Measurements from ENCODE around the gene FSD1. TPM values are rescaled to one million over a fixed set of nuclear protein-coding genes. Genes with fewer than 3 reads are reported as not detected.

FSD1 gene
- total and polyA plus RNA-seq, 9 of the 15 experiments (the other 6 are each of a cell fraction or from before 2014, with no cell fraction given): 0.11 to 1.9 (median 0.94) TPM; not detected in 1

DNA sequence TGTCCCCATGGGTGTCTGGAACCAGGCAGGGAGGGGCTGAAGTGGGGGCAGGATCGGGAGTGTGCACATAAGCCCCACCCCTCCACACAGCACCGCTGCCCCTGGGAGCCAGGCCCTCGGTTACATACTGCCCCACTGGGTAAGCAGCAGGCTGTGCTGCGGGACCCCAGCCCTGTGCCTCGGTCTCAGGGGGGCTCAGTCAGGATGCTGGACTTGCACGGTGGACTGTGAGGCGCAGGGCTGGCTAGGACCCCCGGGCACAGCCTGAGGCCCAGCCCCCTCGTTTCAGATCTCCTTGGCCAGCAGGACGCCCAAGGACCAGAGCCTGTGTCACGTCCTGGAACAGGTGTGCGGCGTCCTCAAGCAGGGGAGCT lies 55.2 kb downstream of the FSD1 start:
- in situ Hi-C loops (cut with MboI) (no loop called here), intact Hi-C loops (cut with micrococcal nuclease) (no loop called here)
- H3K4me3 ChIP-seq: no peak overlapping the region
- FAIRE-seq: no peak
- BruUV-seq (replicated peaks): no TSS peak
- H4K20me1 ChIP-seq (replicated peaks; ENCODE audit: control insufficient read depth, insufficient read depth, low read length): 0 out of 2 replicates have a peak, but pooled peaks cover 4% of the 10 kb centered on the region
- no peaks in the 10 kb centered on the region for H3K27me3 ChIP-seq (ENCODE audit: control insufficient read depth in 2 of 2, insufficient read depth in 2 of 2, low read length in 2 of 2)
- DNase-seq (ENCODE audit: extremely low read depth in 1 of 4, low spot score in 3 of 4): no peak
- POLR2A ChIA-PET: interaction anchor here (0.6 to 4.8 kb wide), 5 partner anchors 10 to 37 kb away, joined by 3 to 29 read pairs (median 6); no protein-coding TSS in a partner anchor
- H3K27ac ChIP-seq (ENCODE audit: extremely low read depth, low read depth, low read length): no peak overlapping the region
- H3K9me1 ChIP-seq (ENCODE audit: control insufficient read depth, insufficient read depth, low read length): no peaks in the 10 kb centered on the region
- ATAC-seq: peak; percentile 57
- WGBS (ENCODE audit: insufficient coverage, low coverage, missing lambda C conversion rate): 83% methylated on average over 13 of the region's 13 CpGs
- CTCF ChIA-PET (ENCODE audit: low intra/inter-chr PET ratio): no interaction called here
- no peak overlapping the region for H3K4me2 ChIP-seq (ENCODE audit: insufficient read depth, low read length)
- H3K9me3 ChIP-seq (replicated peaks; ENCODE audit: control insufficient read depth, insufficient read depth, low read depth, low read length): no peaks in the 10 kb centered on the region
- H3K36me3 ChIP-seq (ENCODE audit: control insufficient read depth, insufficient read depth, low read length): peaks cover 69% of the 10 kb centered on the region; the same call in 2 of the 3 replicates
- TF ChIP-seq CBX8 (IDR thresholded peaks at IDR 0.05; ENCODE audit: borderline replicate concordance, extremely low read depth, low read depth, low read length, poor library complexity, severe bottlenecking) (no peak), POLR2AphosphoS5 (IDR thresholded peaks at IDR 0.05; ENCODE audit: control insufficient read depth, insufficient read depth, low read depth, low read length) (peak; percentile 29; the same call in 1 of the 2 replicates), HSF4 (CRISPR knock-in tag; IDR thresholded peaks at IDR 0.05; ENCODE audit: borderline replicate concordance) (no peak), JUNB (CRISPR knock-in tag; conservative IDR thresholded peaks at IDR 0.05) (no peak), BRF1 (IDR thresholded peaks at IDR 0.05; ENCODE audit: borderline replicate concordance, extremely low read depth, insufficient read length) (no peak), PTTG1 (tag; IDR thresholded peaks at IDR 0.05; ENCODE audit: low read depth) (no peak), POLR2A (conservative IDR thresholded peaks at IDR 0.05) (peak; percentile 20; the same call in 1 of the 2 replicates), RBM22 (IDR thresholded peaks at IDR 0.05; ENCODE audit: low read depth, low read length, poor library complexity, severe bottlenecking) (peak; percentile 21), POLR2G (IDR thresholded peaks at IDR 0.05; ENCODE audit: low read depth, low read length) (peak; percentile 78), RBFOX2 (IDR thresholded peaks at IDR 0.05; ENCODE audit: low read depth, low read length) (peak; percentile 46), ZNF695 (CRISPR knock-in tag; IDR thresholded peaks at IDR 0.05) (no peak)
- TF ChIP-seq, protein P1, sequence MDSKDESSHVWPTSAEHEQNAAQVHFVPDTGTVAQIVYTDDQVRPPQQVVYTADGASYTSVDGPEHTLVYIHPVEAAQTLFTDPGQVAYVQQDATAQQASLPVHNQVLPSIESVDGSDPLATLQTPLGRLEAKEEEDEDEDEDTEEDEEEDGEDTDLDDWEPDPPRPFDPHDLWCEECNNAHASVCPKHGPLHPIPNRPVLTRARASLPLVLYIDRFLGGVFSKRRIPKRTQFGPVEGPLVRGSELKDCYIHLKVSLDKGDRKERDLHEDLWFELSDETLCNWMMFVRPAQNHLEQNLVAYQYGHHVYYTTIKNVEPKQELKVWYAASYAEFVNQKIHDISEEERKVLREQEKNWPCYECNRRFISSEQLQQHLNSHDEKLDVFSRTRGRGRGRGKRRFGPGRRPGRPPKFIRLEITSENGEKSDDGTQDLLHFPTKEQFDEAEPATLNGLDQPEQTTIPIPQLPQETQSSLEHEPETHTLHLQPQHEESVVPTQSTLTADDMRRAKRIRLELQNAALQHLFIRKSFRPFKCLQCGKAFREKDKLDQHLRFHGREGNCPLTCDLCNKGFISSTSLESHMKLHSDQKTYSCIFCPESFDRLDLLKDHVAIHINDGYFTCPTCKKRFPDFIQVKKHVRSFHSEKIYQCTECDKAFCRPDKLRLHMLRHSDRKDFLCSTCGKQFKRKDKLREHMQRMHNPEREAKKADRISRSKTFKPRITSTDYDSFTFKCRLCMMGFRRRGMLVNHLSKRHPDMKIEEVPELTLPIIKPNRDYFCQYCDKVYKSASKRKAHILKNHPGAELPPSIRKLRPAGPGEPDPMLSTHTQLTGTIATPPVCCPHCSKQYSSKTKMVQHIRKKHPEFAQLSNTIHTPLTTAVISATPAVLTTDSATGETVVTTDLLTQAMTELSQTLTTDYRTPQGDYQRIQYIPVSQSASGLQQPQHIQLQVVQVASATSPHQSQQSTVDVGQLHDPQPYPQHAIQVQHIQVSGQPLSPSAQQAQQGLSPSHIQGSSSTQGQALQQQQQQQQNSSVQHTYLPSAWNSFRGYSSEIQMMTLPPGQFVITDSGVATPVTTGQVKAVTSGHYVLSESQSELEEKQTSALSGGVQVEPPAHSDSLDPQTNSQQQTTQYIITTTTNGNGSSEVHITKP (IDR thresholded peaks at IDR 0.05; ENCODE audit: partially characterized antibody): no peak
- no peaks in the 10 kb centered on the region for H3K79me2 ChIP-seq (ENCODE audit: control insufficient read depth, insufficient read depth, low read length)
- H2AFZ ChIP-seq (ENCODE audit: low read depth, low read length): no peak overlapping the region
- H3K9ac ChIP-seq (ENCODE audit: insufficient read depth in 1 of 2, low read depth in 2 of 2, low read length in 2 of 2): peak overlapping the region in 1 of 2 experiments; percentile 73; a peak in 2 of 4 replicates
- peaks cover 0 to 73% of the 10 kb centered on the region in 2 experiments; a peak in 2 of 5 replicates for H3K4me1 ChIP-seq (replicated peaks in 1 of 2; ENCODE audit: control insufficient read depth in 2 of 2, insufficient read depth in 2 of 2, low read length in 2 of 2)
